HepG2 (cell line): Measurements from ENCODE around the gene SCYGR6. TPM values are rescaled to one million over a fixed set of nuclear protein-coding genes. Genes with fewer than 3 reads are reported as not detected.

Experiments used
- DR1 ChIP-seq: sonication (generic); formaldehyde crosslinking; IDR thresholded peaks from 2 replicates; pipeline ENCODE4 v1.8.0; 2021; ENCODE audit warnings: mild to moderate bottlenecking, missing genetic modification reagents, inconsistent platforms
- FOXK1 ChIP-seq: sonication (generic); formaldehyde crosslinking; IDR thresholded peaks from 2 replicates; pipeline ENCODE4 v1.4.0; 2020; ENCODE audit warnings: low read depth, missing genetic modification reagents, borderline replicate concordance
- FOXK2 ChIP-seq: fragments of 450-650 bp; IDR thresholded peaks from 2 replicates; pipeline ENCODE4 v1.6.1; 2016
- HNRNPL ChIP-seq: fragments of 200-400 bp; formaldehyde crosslinking; IDR thresholded peaks from 2 replicates; pipeline ENCODE4 v1.6.1; 2017; ENCODE audit warnings: mild to moderate bottlenecking, low read depth, low read length
- IKZF1 ChIP-seq: fragments of 450-650 bp; IDR thresholded peaks from 2 replicates; pipeline ENCODE4 v1.7.1; 2016
- JARID2 ChIP-seq: sonication (generic); formaldehyde crosslinking; IDR thresholded peaks from 2 replicates; pipeline ENCODE4 v1.8.1; 2023; ENCODE audit warnings: missing genetic modification reagents, inconsistent platforms; ENCODE audit not compliant: insufficient replicate concordance
- KAT8 ChIP-seq: IDR thresholded peaks from 2 replicates; pipeline ENCODE4 v1.6.1; 2016; ENCODE audit warnings: missing genetic modification reagents, missing compliant biosample characterization
- NONO ChIP-seq, 2 experiments: fragments of 450-650 bp in 1 of 2; sonication (generic) in 1 of 2; formaldehyde crosslinking in 1 of 2; IDR thresholded peaks in 1 of 2; conservative IDR thresholded peaks in 1 of 2; 2 replicates each; pipeline versions ENCODE4 v1.6.1 to v1.8.0; 2017 to 2022; ENCODE audit warnings: mild to moderate bottlenecking in 1 of 2, missing genetic modification reagents in 1 of 2, moderate library complexity in 1 of 2
- NR2F2 ChIP-seq: IDR thresholded peaks from 2 replicates; pipeline ENCODE4 v1.6.1; 2012; ENCODE audit warnings: low read depth, inconsistent platforms, borderline replicate concordance
- SIX1 ChIP-seq: sonication (generic); formaldehyde crosslinking; IDR thresholded peaks from 2 replicates; pipeline ENCODE4 v1.4.0; 2020; ENCODE audit warnings: missing genetic modification reagents, borderline replicate concordance
- THAP11 ChIP-seq: IDR thresholded peaks from 2 replicates; pipeline ENCODE4 v1.6.1; 2016; ENCODE audit warnings: missing biosample characterization, missing genetic modification reagents
- TOPORS ChIP-seq: sonication (generic); formaldehyde crosslinking; IDR thresholded peaks from 2 replicates; pipeline ENCODE4 v1.8.0; 2023; ENCODE audit warnings: mild to moderate bottlenecking, missing genetic modification reagents
- XRCC5 ChIP-seq: fragments of 200-400 bp; formaldehyde crosslinking; optimal IDR thresholded peaks from 2 replicates; pipeline ENCODE3; 2017; ENCODE audit warnings: mild to moderate bottlenecking, low read length
- YY1 ChIP-seq: IDR thresholded peaks from 2 replicates; pipeline ENCODE4 v1.6.1; 2011; ENCODE audit warnings: low read length, low read depth, moderate library complexity, mild to moderate bottlenecking; ENCODE audit not compliant: insufficient read depth, insufficient replicate concordance
- ZBTB42 ChIP-seq: sonication (generic); formaldehyde crosslinking; IDR thresholded peaks from 2 replicates; pipeline ENCODE4 v1.5.0; 2020; ENCODE audit warnings: mild to moderate bottlenecking, missing genetic modification reagents
- ZKSCAN1 ChIP-seq: fragments of 150-350 bp; IDR thresholded peaks from 2 replicates; pipeline ENCODE4 v1.6.1; 2014; ENCODE audit warnings: low read length
- ZNF124 ChIP-seq: sonication (generic); formaldehyde crosslinking; IDR thresholded peaks from 2 replicates; pipeline ENCODE4 v1.4.0; 2020; ENCODE audit warnings: missing genetic modification reagents
- ZNF17 ChIP-seq: sonication (generic); formaldehyde crosslinking; IDR thresholded peaks from 2 replicates; pipeline ENCODE4 v1.5.0; 2020; ENCODE audit warnings: mild to moderate bottlenecking, missing genetic modification reagents
- ZNF432 ChIP-seq: sonication (generic); formaldehyde crosslinking; IDR thresholded peaks from 2 replicates; pipeline ENCODE4 v1.5.0; 2020; ENCODE audit warnings: missing genetic modification reagents, mild to moderate bottlenecking, borderline replicate concordance
- ZNF460 ChIP-seq: sonication (generic); formaldehyde crosslinking; IDR thresholded peaks from 2 replicates; pipeline ENCODE4 v1.5.1; 2020; ENCODE audit warnings: missing genetic modification reagents, mild to moderate bottlenecking, borderline replicate concordance
- polyA plus RNA-seq, 8 experiments: library from polyadenylated mRNA; depleted of rRNA in 3 of 8; stranded (reverse) in 7 of 8; unstranded in 1 of 8; fragments of >200 nt; fragmentation: Illumina TruSeq in 4 of 8; extraction: Trizol in 4 of 8; gene quantifications; 2 replicates each; pipeline versions ENCODE4 v1.2.1 to v1.2.3, GENCODE V29; 2011 to 2016; ENCODE audit warnings: low read depth in 4 of 8, missing spikeins in 1 of 8, mixed read lengths in 1 of 8; ENCODE audit not compliant: insufficient read depth in 1 of 8
- total RNA-seq, 5 experiments: library from RNA; depleted of rRNA; stranded (reverse); fragments of >200 nt; fragmentation: Illumina TruSeq; extraction: Trizol; gene quantifications; 2 replicates each; pipeline ENCODE4 v1.2.3, GENCODE V29; 2016; ENCODE audit warnings: low read depth in 1 of 5
- TF ChIP-seq, protein P1 (sequence below): sonication (generic); formaldehyde crosslinking; IDR thresholded peaks from 2 replicates; pipeline ENCODE4 v1.8.1; 2023; ENCODE audit warnings: mild to moderate bottlenecking, missing genetic modification reagents
- TF ChIP-seq, protein P2 (sequence below): sonication (generic); formaldehyde crosslinking; IDR thresholded peaks from 2 replicates; pipeline ENCODE4 v1.4.0; 2020; ENCODE audit warnings: missing genetic modification reagents
- TF ChIP-seq, protein P3 (sequence below): sonication (generic); formaldehyde crosslinking; IDR thresholded peaks from 2 replicates; pipeline ENCODE4 v1.5.0; 2020; ENCODE audit warnings: mild to moderate bottlenecking, missing genetic modification reagents
- TF ChIP-seq, protein P4 (sequence below): sonication (generic); formaldehyde crosslinking; IDR thresholded peaks from 2 replicates; pipeline ENCODE4 v1.9.0; 2022; ENCODE audit warnings: low read depth, missing genetic modification reagents
- TF ChIP-seq, protein P5 (sequence below): IDR thresholded peaks from 2 replicates; pipeline ENCODE4 v1.6.1; 2016; ENCODE audit warnings: missing compliant biosample characterization, missing genetic modification reagents, borderline replicate concordance

The SCYGR6 gene
- total and polyA plus RNA-seq, 2 of the 13 experiments (the other 11 are each of a cell fraction or from before 2014, with no cell fraction given): not detected

DNA sequence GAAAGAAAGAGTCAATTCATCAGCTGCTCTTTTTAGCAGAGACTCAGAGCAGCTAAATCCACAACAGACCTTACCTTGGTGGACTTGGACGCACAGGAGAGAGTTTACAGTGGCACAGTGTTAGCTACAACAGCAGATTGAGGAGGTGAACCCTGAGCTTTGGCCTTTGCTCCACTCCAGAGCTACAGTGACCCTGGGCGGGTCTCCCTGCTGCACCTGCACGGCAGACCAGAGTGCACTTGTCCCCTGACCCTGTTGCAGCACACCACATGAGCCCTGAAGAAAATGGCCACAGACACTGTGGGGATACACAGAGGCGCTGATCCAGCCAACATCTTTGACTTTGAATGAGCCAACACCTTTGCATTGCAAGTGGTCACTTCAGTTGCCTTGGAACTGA lies 17.7 kb downstream of the SCYGR6 start (continued):
- TF ChIP-seq, protein P1, sequence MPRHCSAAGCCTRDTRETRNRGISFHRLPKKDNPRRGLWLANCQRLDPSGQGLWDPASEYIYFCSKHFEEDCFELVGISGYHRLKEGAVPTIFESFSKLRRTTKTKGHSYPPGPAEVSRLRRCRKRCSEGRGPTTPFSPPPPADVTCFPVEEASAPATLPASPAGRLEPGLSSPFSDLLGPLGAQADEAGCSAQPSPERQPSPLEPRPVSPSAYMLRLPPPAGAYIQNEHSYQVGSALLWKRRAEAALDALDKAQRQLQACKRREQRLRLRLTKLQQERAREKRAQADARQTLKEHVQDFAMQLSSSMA (CRISPR knock-in tag): no peak
- TF ChIP-seq, protein P2, sequence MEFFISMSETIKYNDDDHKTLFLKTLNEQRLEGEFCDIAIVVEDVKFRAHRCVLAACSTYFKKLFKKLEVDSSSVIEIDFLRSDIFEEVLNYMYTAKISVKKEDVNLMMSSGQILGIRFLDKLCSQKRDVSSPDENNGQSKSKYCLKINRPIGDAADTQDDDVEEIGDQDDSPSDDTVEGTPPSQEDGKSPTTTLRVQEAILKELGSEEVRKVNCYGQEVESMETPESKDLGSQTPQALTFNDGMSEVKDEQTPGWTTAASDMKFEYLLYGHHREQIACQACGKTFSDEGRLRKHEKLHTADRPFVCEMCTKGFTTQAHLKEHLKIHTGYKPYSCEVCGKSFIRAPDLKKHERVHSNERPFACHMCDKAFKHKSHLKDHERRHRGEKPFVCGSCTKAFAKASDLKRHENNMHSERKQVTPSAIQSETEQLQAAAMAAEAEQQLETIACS (CRISPR knock-in tag): no peak
- TF ChIP-seq JARID2 (CRISPR knock-in tag) (no peak), ZKSCAN1 (no peak), ZNF124 (CRISPR knock-in tag) (0 out of 2 replicates have a peak, but pooled peaks have one; percentile 19), FOXK1 (CRISPR knock-in tag) (0 out of 2 replicates have a peak, but pooled peaks have one; percentile 19), TOPORS (CRISPR knock-in tag) (0 out of 2 replicates have a peak, but pooled peaks have one; percentile 24), XRCC5 (no peak), IKZF1 (no peak), DR1 (CRISPR knock-in tag) (no peak), FOXK2 (no peak), KAT8 (CRISPR knock-in tag) (peak; percentile 29; the same call in 1 of the 2 replicates), ZNF17 (CRISPR knock-in tag) (no peak), HNRNPL (no peak), THAP11 (CRISPR knock-in tag) (no peak), ZBTB42 (CRISPR knock-in tag) (no peak), ZNF460 (CRISPR knock-in tag) (no peak; the same call in 1 of the 2 replicates), NR2F2 (peak; percentile 92), NONO (IDR thresholded peaks at IDR 0.05) (no peak), NONO (CRISPR knock-in tag; conservative IDR thresholded peaks at IDR 0.05) (peak; percentile 72), YY1 (peak; percentile 47), SIX1 (CRISPR knock-in tag) (no peak), ZNF432 (CRISPR knock-in tag) (no peak)
- TF ChIP-seq, protein P3, sequence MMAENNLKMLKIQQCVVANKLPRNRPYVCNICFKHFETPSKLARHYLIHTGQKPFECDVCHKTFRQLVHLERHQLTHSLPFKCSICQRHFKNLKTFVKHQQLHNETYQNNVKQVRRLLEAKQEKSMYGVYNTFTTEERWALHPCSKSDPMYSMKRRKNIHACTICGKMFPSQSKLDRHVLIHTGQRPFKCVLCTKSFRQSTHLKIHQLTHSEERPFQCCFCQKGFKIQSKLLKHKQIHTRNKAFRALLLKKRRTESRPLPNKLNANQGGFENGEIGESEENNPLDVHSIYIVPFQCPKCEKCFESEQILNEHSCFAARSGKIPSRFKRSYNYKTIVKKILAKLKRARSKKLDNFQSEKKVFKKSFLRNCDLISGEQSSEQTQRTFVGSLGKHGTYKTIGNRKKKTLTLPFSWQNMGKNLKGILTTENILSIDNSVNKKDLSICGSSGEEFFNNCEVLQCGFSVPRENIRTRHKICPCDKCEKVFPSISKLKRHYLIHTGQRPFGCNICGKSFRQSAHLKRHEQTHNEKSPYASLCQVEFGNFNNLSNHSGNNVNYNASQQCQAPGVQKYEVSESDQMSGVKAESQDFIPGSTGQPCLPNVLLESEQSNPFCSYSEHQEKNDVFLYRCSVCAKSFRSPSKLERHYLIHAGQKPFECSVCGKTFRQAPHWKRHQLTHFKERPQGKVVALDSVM: no peak
- TF ChIP-seq, protein P4, sequence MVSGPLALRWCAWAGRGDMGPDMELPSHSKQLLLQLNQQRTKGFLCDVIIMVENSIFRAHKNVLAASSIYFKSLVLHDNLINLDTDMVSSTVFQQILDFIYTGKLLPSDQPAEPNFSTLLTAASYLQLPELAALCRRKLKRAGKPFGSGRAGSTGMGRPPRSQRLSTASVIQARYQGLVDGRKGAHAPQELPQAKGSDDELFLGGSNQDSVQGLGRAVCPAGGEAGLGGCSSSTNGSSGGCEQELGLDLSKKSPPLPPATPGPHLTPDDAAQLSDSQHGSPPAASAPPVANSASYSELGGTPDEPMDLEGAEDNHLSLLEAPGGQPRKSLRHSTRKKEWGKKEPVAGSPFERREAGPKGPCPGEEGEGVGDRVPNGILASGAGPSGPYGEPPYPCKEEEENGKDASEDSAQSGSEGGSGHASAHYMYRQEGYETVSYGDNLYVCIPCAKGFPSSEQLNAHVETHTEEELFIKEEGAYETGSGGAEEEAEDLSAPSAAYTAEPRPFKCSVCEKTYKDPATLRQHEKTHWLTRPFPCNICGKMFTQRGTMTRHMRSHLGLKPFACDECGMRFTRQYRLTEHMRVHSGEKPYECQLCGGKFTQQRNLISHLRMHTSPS (CRISPR knock-in tag): no peak
- TF ChIP-seq, protein P5, sequence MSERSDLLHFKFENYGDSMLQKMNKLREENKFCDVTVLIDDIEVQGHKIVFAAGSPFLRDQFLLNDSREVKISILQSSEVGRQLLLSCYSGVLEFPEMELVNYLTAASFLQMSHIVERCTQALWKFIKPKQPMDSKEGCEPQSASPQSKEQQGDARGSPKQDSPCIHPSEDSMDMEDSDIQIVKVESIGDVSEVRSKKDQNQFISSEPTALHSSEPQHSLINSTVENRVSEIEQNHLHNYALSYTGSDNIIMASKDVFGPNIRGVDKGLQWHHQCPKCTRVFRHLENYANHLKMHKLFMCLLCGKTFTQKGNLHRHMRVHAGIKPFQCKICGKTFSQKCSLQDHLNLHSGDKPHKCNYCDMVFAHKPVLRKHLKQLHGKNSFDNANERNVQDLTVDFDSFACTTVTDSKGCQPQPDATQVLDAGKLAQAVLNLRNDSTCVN (CRISPR knock-in tag): peak; percentile 47; the same call in 1 of the 2 replicates
